ENCODE measurements around the gene ARPIN. TPM values are rescaled to one million over a fixed set of nuclear protein-coding genes. Genes with fewer than 3 reads are reported as not detected.

Gene ARPIN
- total RNA-seq, 1 donor from 2014 or later: 20.4 TPM

- Mint-ChIP-seq H3K27me3 (no peaks in the 10 kb centered on the region), H3K4me1 (ENCODE audit: low read depth) (peaks cover 5% of the 10 kb centered on the region), H3K4me3 (ENCODE audit: low read depth) (no peak overlapping the region), H3K36me3 (ENCODE audit: insufficient read depth) (peaks cover 18% of the 10 kb centered on the region), H3K9me3 (ENCODE audit: low read depth) (peaks cover 3% of the 10 kb centered on the region), H3K27ac (peak overlapping the region; percentile 71)
- DNase-seq (ENCODE audit: low spot score, unreplicated experiment): no peak
- TF ChIP-seq CTCF (IDR thresholded peaks at IDR 0.05; ENCODE audit: unreplicated experiment): no peak
Measured at GRCh38 chr15:89864958-89865739, 47.6 kb downstream of the ARPIN start.

- TF ChIP-seq CTCF (IDR thresholded peaks at IDR 0.05; ENCODE audit: unreplicated experiment): no peak
- no peak for DNase-seq (ENCODE audit: low spot score, unreplicated experiment)
- Mint-ChIP-seq H3K4me3 (ENCODE audit: low read depth) (no peak overlapping the region), H3K4me1 (ENCODE audit: low read depth) (peaks cover 5% of the 10 kb centered on the region), H3K36me3 (ENCODE audit: insufficient read depth) (peaks cover 9% of the 10 kb centered on the region), H3K9me3 (ENCODE audit: low read depth) (no peaks in the 10 kb centered on the region), H3K27ac (no peak overlapping the region), H3K27me3 (no peaks in the 10 kb centered on the region)
Measured at GRCh38 chr15:89863918-89864317, 48.8 kb downstream of the ARPIN start.

- Mint-ChIP-seq H3K36me3 (ENCODE audit: insufficient read depth) (peaks cover 21% of the 10 kb centered on the region), H3K27ac (peak overlapping the region; percentile 54), H3K27me3 (no peaks in the 10 kb centered on the region), H3K4me1 (ENCODE audit: low read depth) (peaks cover 19% of the 10 kb centered on the region), H3K9me3 (ENCODE audit: low read depth) (no peaks in the 10 kb centered on the region), H3K4me3 (ENCODE audit: low read depth) (no peak overlapping the region)
- no peak for TF ChIP-seq CTCF (IDR thresholded peaks at IDR 0.05; ENCODE audit: unreplicated experiment)
- DNase-seq (ENCODE audit: low spot score, unreplicated experiment): no peak
Measured at GRCh38 chr15:89860891-89861290, 51.9 kb downstream of the ARPIN start.

GRCh38 chr15:89860431-89860830, 52.3 kb downstream of the ARPIN start:
- DNase-seq (ENCODE audit: low spot score, unreplicated experiment): no peak
- Mint-ChIP-seq H3K27ac (no peak overlapping the region), H3K4me3 (ENCODE audit: low read depth) (no peak overlapping the region), H3K9me3 (ENCODE audit: low read depth) (no peaks in the 10 kb centered on the region), H3K27me3 (no peaks in the 10 kb centered on the region), H3K36me3 (ENCODE audit: insufficient read depth) (peaks cover 19% of the 10 kb centered on the region), H3K4me1 (ENCODE audit: low read depth) (peaks cover 18% of the 10 kb centered on the region)
- no peak for TF ChIP-seq CTCF (IDR thresholded peaks at IDR 0.05; ENCODE audit: unreplicated experiment)

- Mint-ChIP-seq H3K27ac (peak overlapping the region; percentile 77), H3K9me3 (ENCODE audit: low read depth) (no peaks in the 10 kb centered on the region), H3K36me3 (ENCODE audit: insufficient read depth) (peaks cover 17% of the 10 kb centered on the region), H3K4me3 (ENCODE audit: low read depth) (no peak overlapping the region), H3K4me1 (ENCODE audit: low read depth) (peaks cover 18% of the 10 kb centered on the region), H3K27me3 (no peaks in the 10 kb centered on the region)
- TF ChIP-seq CTCF (IDR thresholded peaks at IDR 0.05; ENCODE audit: unreplicated experiment): no peak
- DNase-seq (ENCODE audit: low spot score, unreplicated experiment): no peak
Measured at GRCh38 chr15:89858661-89859458, 53.9 kb downstream of the ARPIN start.
